HCT116 (cell line): ENCODE results near the gene MAPKBP1. TPM values are rescaled to one million over a fixed set of nuclear protein-coding genes. Genes with fewer than 3 reads are reported as not detected.

Experiments used
- ATAC-seq: fragments of 200-7000 bp; cut with Tn5 transposase; 2 replicates; pipeline ENCODE4 v1.9.1; 2020; ENCODE audit warnings: mild to moderate bottlenecking, moderate library complexity
- BruUV-seq: library from RNA; stranded (reverse); fragments of 400-500 nt; replicated peaks from 2 replicates; lab custom pipeline; 2021; lab: Mats Ljungman, UMichigan
- CTCF ChIA-PET: fragments of 300-600 bp; sonication (Branson Sonifier 250); formaldehyde crosslinking; loops from one replicate; lab custom pipeline; 2021; ENCODE audit warnings: antibody characterized with exemption; lab: Charles Lee
- POLR2A ChIA-PET: fragments of 300-600, 350-600 bp; sonication (Branson Sonifier 250); formaldehyde crosslinking; loops from one replicate; lab custom pipeline; 2021; ENCODE audit warnings: antibody characterized with exemption; lab: Charles Lee
- RAD21 ChIA-PET, 2 experiments: fragments of 300-600 bp; sonication (Branson Sonifier 250); formaldehyde crosslinking; loops; one replicate each; lab custom pipeline; 2023; ENCODE audit warnings: low total read pairs in 2 of 2; ENCODE audit not compliant: uncharacterized antibody in 2 of 2, unreplicated experiment in 2 of 2, low non-redundant PET in 1 of 2; lab: Charles Lee
- DNase-seq: peaks from one replicate; pipeline ENCODE4 v3.0.0-alpha.2; 2010; ENCODE audit warnings: low read depth, low spot score
- H2AFZ ChIP-seq: fragments of 200-600 bp; shearing (Covaris generic), sonication (generic); 2 replicates; pipeline ENCODE4 v1.6.1; 2017; ENCODE audit warnings: low read depth, mixed run types, mixed read lengths, antibody characterized with exemption, low read length; ENCODE audit not compliant: poor library complexity, severe bottlenecking
- H3K27ac ChIP-seq: 2 replicates; pipeline ENCODE4 v1.5.1; 2012; ENCODE audit warnings: low read depth, low read length
- H3K27me3 ChIP-seq: fragments of 200-600 bp; sonication (generic); 2 replicates; pipeline ENCODE4 v1.6.1; 2016; ENCODE audit warnings: mixed run types, low read length, mixed read lengths; ENCODE audit not compliant: insufficient read depth
- H3K36me3 ChIP-seq, 2 experiments: fragments of 200-500 bp in 1 of 2; fragments of 200-600 bp in 1 of 2; sonication (Bioruptor generic) in 1 of 2; sonication (generic) in 1 of 2; 2 replicates each; pipeline versions ENCODE4 v1.5.1 to v1.6.1; 2014 to 2016; ENCODE audit warnings: low read length in 2 of 2, inconsistent platforms in 1 of 2, mixed read lengths in 1 of 2, mixed run types in 1 of 2; ENCODE audit not compliant: insufficient read depth in 2 of 2, control insufficient read depth in 1 of 2
- H3K4me1 ChIP-seq, 2 experiments: fragments of 200-600 bp in 1 of 2; sonication (generic) in 1 of 2; 2 replicates each; pipeline versions ENCODE4 v1.5.1 to v1.6.1; 2012 to 2017; ENCODE audit warnings: low read length in 2 of 2, inconsistent platforms in 1 of 2, mild to moderate bottlenecking in 1 of 2, mixed read lengths in 1 of 2, mixed run types in 1 of 2, moderate library complexity in 1 of 2; ENCODE audit not compliant: insufficient read depth in 2 of 2, control insufficient read depth in 1 of 2
- H3K4me2 ChIP-seq: fragments of 200-600 bp; sonication (generic); 2 replicates; pipeline ENCODE4 v1.6.1; 2017; ENCODE audit warnings: mixed run types, low read length, mixed read lengths
- H3K4me3 ChIP-seq, 2 experiments: fragments of 200-600 bp in 1 of 2; sonication (generic) in 1 of 2; replicated peaks in 1 of 2; 2 replicates each; pipeline ENCODE4 v1.5.1; 2011 to 2016; ENCODE audit warnings: low read length in 2 of 2, control low read depth in 1 of 2, low read depth in 1 of 2, mild to moderate bottlenecking in 1 of 2, mixed read lengths in 1 of 2, mixed run types in 1 of 2
- H3K79me2 ChIP-seq: fragments of 200-600 bp; sonication (generic); 2 replicates; pipeline ENCODE4 v1.6.1; 2017; ENCODE audit warnings: mild to moderate bottlenecking, mixed run types, low read length, moderate library complexity, mixed read lengths; ENCODE audit not compliant: insufficient read depth
- H3K9ac ChIP-seq: fragments of 200-600 bp; sonication (generic); 2 replicates; pipeline ENCODE4 v1.6.1; 2016; ENCODE audit warnings: low read length, mixed read lengths
- H3K9me2 ChIP-seq: fragments of 200-600 bp; sonication (generic), shearing (Covaris generic); 2 replicates; pipeline ENCODE4 v1.6.1; 2017; ENCODE audit warnings: mixed run types, mild to moderate bottlenecking, moderate library complexity; ENCODE audit not compliant: insufficient read depth
- H3K9me3 ChIP-seq, 2 experiments: fragments of 200-500 bp in 1 of 2; fragments of 200-600 bp in 1 of 2; sonication (Bioruptor generic) in 1 of 2; sonication (generic) in 1 of 2; 2 replicates each; pipeline ENCODE4 v1.6.1; 2014 to 2017; ENCODE audit warnings: low read length in 2 of 2, mixed read lengths in 2 of 2, inconsistent platforms in 1 of 2, low read depth in 1 of 2, mild to moderate bottlenecking in 1 of 2, mixed run types in 1 of 2, moderate library complexity in 1 of 2; ENCODE audit not compliant: control insufficient read depth in 1 of 2, insufficient read depth in 1 of 2
- H4K20me1 ChIP-seq: fragments of 200-600 bp; sonication (generic), shearing (Covaris generic); 2 replicates; pipeline ENCODE4 v1.6.1; 2017; ENCODE audit warnings: mixed run types, mild to moderate bottlenecking, moderate library complexity; ENCODE audit not compliant: insufficient read depth
- CTCF ChIP-seq, 3 experiments: fragments of 200-600 bp in 1 of 3; sonication (generic) in 1 of 3; IDR thresholded peaks in 2 of 3; conservative IDR thresholded peaks in 1 of 3; 2 replicates each; pipeline ENCODE4 v1.5.1; 2012 to 2017; ENCODE audit warnings: low read depth in 2 of 3, low read length in 2 of 3, antibody characterized with exemption in 1 of 3, borderline replicate concordance in 1 of 3, control low read depth in 1 of 3, mild to moderate bottlenecking in 1 of 3, mixed read lengths in 1 of 3, mixed run types in 1 of 3, moderate library complexity in 1 of 3; ENCODE audit not compliant: insufficient read depth in 1 of 3
- EGR1 ChIP-seq: IDR thresholded peaks from 2 replicates; pipeline ENCODE4 v1.6.1; 2012; ENCODE audit warnings: low read depth
- ELF1 ChIP-seq: IDR thresholded peaks from 2 replicates; pipeline ENCODE4 v1.6.1; 2012; ENCODE audit warnings: low read depth, borderline replicate concordance
- EZH2 ChIP-seq: fragments of 200-600 bp; sonication (generic); IDR thresholded peaks from 2 replicates; pipeline ENCODE4 v1.6.1; 2017; ENCODE audit warnings: antibody characterized with exemption, mixed run types
- EZH2phosphoT487 ChIP-seq: fragments of 200-600 bp; IDR thresholded peaks from 2 replicates; pipeline ENCODE4 v1.6.1; 2018; ENCODE audit warnings: antibody characterized with exemption, borderline replicate concordance
- FOSL1 ChIP-seq: IDR thresholded peaks from 2 replicates; pipeline ENCODE4 v1.6.1; 2012; ENCODE audit warnings: low read depth
- JUND ChIP-seq: IDR thresholded peaks from 2 replicates; pipeline ENCODE4 v1.6.1; 2012
- POLR2A ChIP-seq: IDR thresholded peaks from 2 replicates; pipeline ENCODE4 v1.7.0; 2011; ENCODE audit warnings: borderline replicate concordance; ENCODE audit not compliant: insufficient read depth, insufficient read length; ENCODE audit errors: extremely low read depth
- POLR2AphosphoS5 ChIP-seq: IDR thresholded peaks from 2 replicates; pipeline ENCODE4 v1.6.1; 2011; ENCODE audit warnings: mild to moderate bottlenecking, low read depth, low read length, moderate library complexity
- REST ChIP-seq: IDR thresholded peaks from 2 replicates; pipeline ENCODE4 v1.6.1; 2012; ENCODE audit warnings: low read depth
- SP1 ChIP-seq: IDR thresholded peaks from 2 replicates; pipeline ENCODE4 v1.6.1; 2012; ENCODE audit warnings: low read depth
- SRF ChIP-seq: IDR thresholded peaks from 2 replicates; pipeline ENCODE4 v1.6.1; 2012; ENCODE audit warnings: low read depth
- TCF7L2 ChIP-seq: IDR thresholded peaks from 2 replicates; pipeline ENCODE4 v1.7.0; 2011; ENCODE audit warnings: borderline replicate concordance, inconsistent platforms; ENCODE audit not compliant: insufficient read depth, insufficient read length; ENCODE audit errors: extremely low read depth
- YY1 ChIP-seq: IDR thresholded peaks from 2 replicates; pipeline ENCODE4 v1.6.1; 2011; ENCODE audit warnings: low read length, low read depth, moderate library complexity, mild to moderate bottlenecking; ENCODE audit not compliant: insufficient replicate concordance; ENCODE audit errors: extremely low read depth
- ZBTB33 ChIP-seq: IDR thresholded peaks from 2 replicates; pipeline ENCODE4 v1.6.1; 2011; ENCODE audit warnings: mild to moderate bottlenecking, low read length, moderate library complexity; ENCODE audit not compliant: insufficient replicate concordance; ENCODE audit errors: extremely low read depth
- ZFX ChIP-seq: fragments of 450-650 bp; IDR thresholded peaks from 2 replicates; pipeline ENCODE4 v1.6.1; 2017
- ZNF274 ChIP-seq: fragments of 200-500 bp; sonication (Bioruptor generic); IDR thresholded peaks from 2 replicates; pipeline ENCODE4 v1.6.1; 2014; ENCODE audit warnings: mild to moderate bottlenecking, low read depth, low read length, inconsistent platforms
- intact Hi-C: fragments of 100-400 bp; cut with micrococcal nuclease; formaldehyde crosslinking; loops from 2 replicates; pipeline ENCODE4 v1.10.0; 2022
- total RNA-seq: library from RNA; stranded (reverse); gene quantifications from one replicate; pipeline ENCODE4 v1.2.1, GENCODE V29; 2021; ENCODE audit not compliant: unreplicated experiment

MAPKBP1 gene
- total RNA-seq, 1 experiment from 2014 or later, result 21.3 TPM

- TF ChIP-seq CTCF (IDR thresholded peaks at IDR 0.05 in 2 of 3, conservative IDR thresholded peaks at IDR 0.05 in 1 of 3; ENCODE audit: borderline replicate concordance in 1 of 3, insufficient read depth in 1 of 3, low read depth in 2 of 3, low read length in 2 of 3) (no peak), POLR2A (no peak), TCF7L2 (no peak), FOSL1 (no peak), ELF1 (no peak)
These were observed 17.8 kb downstream of the MAPKBP1 start (continued) for GRCh38 chr15:41792000-41792637.

GRCh38 chr15:41794081-41794480, 19.8 kb downstream of the MAPKBP1 start:
- ChIA-PET POLR2A (no interaction called here), CTCF (interaction anchor here (1.2 kb wide), 1 partner anchor 20 kb away, joined by 3 read pairs; the partner anchor contains the start of gene MAPKBP1), RAD21 (no interaction called here)
- ATAC-seq (no peak), DNase-seq (no peak)
- peaks cover 25 to 51% of the 10 kb centered on the region in 2 experiments for H3K4me1 ChIP-seq
- H3K9me3 ChIP-seq, result no peaks in the 10 kb centered on the region
- no peaks in the 10 kb centered on the region for H3K9me2 ChIP-seq
- TF ChIP-seq ZBTB33 (no peak), POLR2AphosphoS5 (no peak), FOSL1 (no peak), EGR1 (no peak), POLR2A (no peak), ZNF274 (no peak), ELF1 (no peak), EZH2 (no peak), YY1 (no peak), JUND (no peak), SRF (no peak), EZH2phosphoT487 (no peak), ZFX (no peak), REST (no peak), SP1 (no peak), TCF7L2 (no peak)
- H3K79me2 ChIP-seq, result no peaks in the 10 kb centered on the region; the same call in 1 of the 2 replicates
- no peak overlapping the region for H3K27ac ChIP-seq
- no peak overlapping the region for H3K9ac ChIP-seq
- H2AFZ ChIP-seq, result no peak overlapping the region
- no peaks in the 10 kb centered on the region for H3K36me3 ChIP-seq
- BruUV-seq, result no TSS peak
- H3K4me2 ChIP-seq, result no peak overlapping the region
- H4K20me1 ChIP-seq, result no peaks in the 10 kb centered on the region
- H3K27me3 ChIP-seq, result no peaks in the 10 kb centered on the region
- no peak overlapping the region for H3K4me3 ChIP-seq
- intact Hi-C loops, result no loop called here
